K562 (cell line): ENCODE results near the gene PRKG1. TPM values are rescaled to one million over a fixed set of nuclear protein-coding genes. Genes with fewer than 3 reads are reported as not detected.

Experiments used
- BHLHE40 ChIP-seq: IDR thresholded peaks from 2 replicates; pipeline ENCODE4 v1.6.1; 2011; ENCODE audit warnings: low read length, improper control_type of control experiment
- CREM ChIP-seq: IDR thresholded peaks from 2 replicates; pipeline ENCODE4 v1.6.1; 2014; ENCODE audit warnings: antibody characterized with exemption, low read depth
- HNRNPH1 ChIP-seq: fragments of 200-400 bp; formaldehyde crosslinking; optimal IDR thresholded peaks from 2 replicates; pipeline ENCODE3; 2017; ENCODE audit warnings: low read depth, mild to moderate bottlenecking, low read length, moderate library complexity
- HNRNPLL ChIP-seq: fragments of 200-400 bp; formaldehyde crosslinking; IDR thresholded peaks from 2 replicates; pipeline ENCODE4 v1.6.1; 2017; ENCODE audit warnings: low read length, low read depth, mild to moderate bottlenecking; ENCODE audit not compliant: poor library complexity, severe bottlenecking
- MIER1 ChIP-seq: fragments of 450-650 bp; IDR thresholded peaks from 2 replicates; pipeline ENCODE4 v1.6.1; 2016; ENCODE audit warnings: antibody characterized with exemption, mild to moderate bottlenecking, low read depth
- NFRKB ChIP-seq: fragments of 450-650 bp; IDR thresholded peaks from 2 replicates; pipeline ENCODE4 v1.6.1; 2016; ENCODE audit warnings: low read depth
- TAF1 ChIP-seq: IDR thresholded peaks from 2 replicates; pipeline ENCODE4 v1.6.1; 2011; ENCODE audit warnings: mild to moderate bottlenecking, low read length, moderate library complexity; ENCODE audit not compliant: insufficient read depth, control insufficient read depth, severe bottlenecking; ENCODE audit errors: extremely low read depth
- TEAD1 ChIP-seq, 2 experiments: fragments of 450-650 bp in 1 of 2; sonication (generic) in 1 of 2; formaldehyde crosslinking; IDR thresholded peaks; 2 replicates each; pipeline versions ENCODE4 v1.4.0 to v1.8.0; 2020 to 2022; ENCODE audit warnings: mild to moderate bottlenecking in 2 of 2, missing genetic modification reagents in 1 of 2
- polyA plus RNA-seq, 8 experiments: library from polyadenylated mRNA; depleted of rRNA in 4 of 8; stranded (reverse) in 5 of 8; unstranded in 3 of 8; fragments of >200 nt; fragmentation: Nextera tagmentation in 2 of 8; fragmentation: Illumina TruSeq in 1 of 8; extraction: Ambion mirVana in 2 of 8; extraction: Trizol in 1 of 8; gene quantifications; 2 replicates each; pipeline versions ENCODE4 v1.2.1 to v1.2.3, GENCODE V29; 2011 to 2014; ENCODE audit warnings: inconsistent platforms in 1 of 8, missing spikeins in 1 of 8
- total RNA-seq, 7 experiments: library from RNA; depleted of rRNA in 6 of 7; stranded (reverse); fragments of >200 nt in 6 of 7; fragmentation: Illumina TruSeq in 2 of 7; extraction: Trizol in 2 of 7; gene quantifications; 2 replicates each; pipeline versions ENCODE4 v1.2.1 to v1.2.3, GENCODE V29; 2011 to 2021; ENCODE audit warnings: low replicate concordance in 1 of 7
- TF ChIP-seq, protein P1 (sequence below): fragments of 250-450 bp; sonication (Bioruptor Pico); IDR thresholded peaks from 2 replicates; pipeline ENCODE4 v1.5.0; 2021
- TF ChIP-seq, protein P2 (sequence below): fragments of 200-800 bp; sonication (Bioruptor generic); IDR thresholded peaks from 2 replicates; pipeline ENCODE4 v1.6.1; 2017; ENCODE audit warnings: missing genetic modification characterization, missing compliant biosample characterization
- TF ChIP-seq, protein P3 (sequence below), 3 experiments: fragments of 200-800 bp in 1 of 3; sonication (Bioruptor generic) in 1 of 3; sonication (generic) in 1 of 3; formaldehyde crosslinking in 1 of 3; IDR thresholded peaks; 2 replicates each; pipeline versions ENCODE4 v1.6.1 to v1.8.0; 2016 to 2022; ENCODE audit warnings: mild to moderate bottlenecking in 2 of 3, missing compliant biosample characterization in 2 of 3, missing genetic modification characterization in 2 of 3, missing genetic modification reagents in 1 of 3
- TF ChIP-seq, protein P4 (sequence below): fragments of 450-650 bp; IDR thresholded peaks from 2 replicates; pipeline ENCODE4 v1.6.1; 2018; ENCODE audit warnings: mild to moderate bottlenecking, low read depth; ENCODE audit not compliant: partially characterized antibody
- TF ChIP-seq, protein P5 (sequence below): fragments of 450-650 bp; IDR thresholded peaks from 2 replicates; pipeline ENCODE4 v1.7.0; 2016; ENCODE audit warnings: borderline replicate concordance
- TF ChIP-seq, protein P6 (sequence below): fragments of 150-350 bp; conservative IDR thresholded peaks from 2 replicates; pipeline ENCODE4 v1.6.1; 2014; ENCODE audit warnings: low read length

The PRKG1 gene
- total and polyA plus RNA-seq, 9 of the 15 experiments (the other 6 are each of a cell fraction or from before 2014, with no cell fraction given), result 0.22 TPM; not detected in 8

DNA sequence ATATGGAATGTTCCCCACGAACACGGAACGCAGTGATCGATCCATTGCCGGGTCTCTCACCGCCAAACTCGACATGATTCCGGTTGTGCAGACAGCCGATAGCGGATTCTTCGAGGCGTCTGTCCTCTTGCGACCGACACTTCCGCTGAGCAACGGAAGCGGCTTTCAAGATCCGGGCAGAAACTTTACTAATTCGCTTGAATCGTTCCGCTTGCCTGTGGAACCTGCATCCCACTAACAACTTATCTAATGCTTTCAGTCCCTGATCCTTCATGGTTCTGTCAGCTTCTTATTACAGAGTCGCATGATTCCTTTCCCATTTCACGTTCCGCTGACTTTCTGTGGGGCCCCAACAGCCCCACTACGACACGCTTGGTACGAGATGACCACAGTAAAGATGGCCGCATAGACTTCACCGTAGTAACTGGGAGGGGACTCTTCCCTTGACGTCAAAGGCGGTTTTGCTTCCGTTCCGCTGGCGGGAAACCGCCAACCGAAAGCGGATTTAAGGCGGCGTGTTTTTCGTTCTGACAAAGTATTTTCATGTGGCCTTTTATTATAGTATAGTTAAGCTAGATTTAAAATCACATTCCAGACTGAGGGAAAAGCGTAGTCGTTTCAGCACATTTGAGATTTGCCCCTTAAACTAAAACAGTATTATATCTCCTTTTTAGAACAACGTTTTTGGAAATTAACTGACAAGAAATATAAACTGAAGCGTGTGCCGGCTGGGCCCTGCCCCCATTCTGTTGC lies 625.4 kb downstream of the PRKG1 start, which contains the start of gene CSTF2T (continued):
- TF ChIP-seq, protein P1, sequence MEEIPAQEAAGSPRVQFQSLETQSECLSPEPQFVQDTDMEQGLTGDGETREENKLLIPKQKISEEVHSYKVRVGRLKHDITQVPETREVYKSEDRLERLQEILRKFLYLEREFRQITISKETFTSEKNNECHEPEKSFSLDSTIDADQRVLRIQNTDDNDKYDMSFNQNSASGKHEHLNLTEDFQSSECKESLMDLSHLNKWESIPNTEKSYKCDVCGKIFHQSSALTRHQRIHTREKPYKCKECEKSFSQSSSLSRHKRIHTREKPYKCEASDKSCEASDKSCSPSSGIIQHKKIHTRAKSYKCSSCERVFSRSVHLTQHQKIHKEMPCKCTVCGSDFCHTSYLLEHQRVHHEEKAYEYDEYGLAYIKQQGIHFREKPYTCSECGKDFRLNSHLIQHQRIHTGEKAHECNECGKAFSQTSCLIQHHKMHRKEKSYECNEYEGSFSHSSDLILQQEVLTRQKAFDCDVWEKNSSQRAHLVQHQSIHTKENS (CRISPR knock-in tag), result no peak
- TF ChIP-seq, protein P2, sequence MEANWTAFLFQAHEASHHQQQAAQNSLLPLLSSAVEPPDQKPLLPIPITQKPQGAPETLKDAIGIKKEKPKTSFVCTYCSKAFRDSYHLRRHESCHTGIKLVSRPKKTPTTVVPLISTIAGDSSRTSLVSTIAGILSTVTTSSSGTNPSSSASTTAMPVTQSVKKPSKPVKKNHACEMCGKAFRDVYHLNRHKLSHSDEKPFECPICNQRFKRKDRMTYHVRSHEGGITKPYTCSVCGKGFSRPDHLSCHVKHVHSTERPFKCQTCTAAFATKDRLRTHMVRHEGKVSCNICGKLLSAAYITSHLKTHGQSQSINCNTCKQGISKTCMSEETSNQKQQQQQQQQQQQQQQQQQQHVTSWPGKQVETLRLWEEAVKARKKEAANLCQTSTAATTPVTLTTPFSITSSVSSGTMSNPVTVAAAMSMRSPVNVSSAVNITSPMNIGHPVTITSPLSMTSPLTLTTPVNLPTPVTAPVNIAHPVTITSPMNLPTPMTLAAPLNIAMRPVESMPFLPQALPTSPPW, result peak; percentile 38; the same call in 1 of the 2 replicates
- TF ChIP-seq, protein P3, sequence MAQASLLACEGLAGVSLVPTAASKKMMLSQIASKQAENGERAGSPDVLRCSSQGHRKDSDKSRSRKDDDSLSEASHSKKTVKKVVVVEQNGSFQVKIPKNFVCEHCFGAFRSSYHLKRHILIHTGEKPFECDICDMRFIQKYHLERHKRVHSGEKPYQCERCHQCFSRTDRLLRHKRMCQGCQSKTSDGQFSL (CRISPR knock-in tag; IDR thresholded peaks at IDR 0.05), result peak; percentile 72
- TF ChIP-seq, protein P3 (tag; IDR thresholded peaks at IDR 0.05), result peak in 1 of 2 experiments; percentile 32; a peak in 1 of 4 replicates
- TF ChIP-seq CREM, result peak; percentile 94
- TF ChIP-seq, protein P4, sequence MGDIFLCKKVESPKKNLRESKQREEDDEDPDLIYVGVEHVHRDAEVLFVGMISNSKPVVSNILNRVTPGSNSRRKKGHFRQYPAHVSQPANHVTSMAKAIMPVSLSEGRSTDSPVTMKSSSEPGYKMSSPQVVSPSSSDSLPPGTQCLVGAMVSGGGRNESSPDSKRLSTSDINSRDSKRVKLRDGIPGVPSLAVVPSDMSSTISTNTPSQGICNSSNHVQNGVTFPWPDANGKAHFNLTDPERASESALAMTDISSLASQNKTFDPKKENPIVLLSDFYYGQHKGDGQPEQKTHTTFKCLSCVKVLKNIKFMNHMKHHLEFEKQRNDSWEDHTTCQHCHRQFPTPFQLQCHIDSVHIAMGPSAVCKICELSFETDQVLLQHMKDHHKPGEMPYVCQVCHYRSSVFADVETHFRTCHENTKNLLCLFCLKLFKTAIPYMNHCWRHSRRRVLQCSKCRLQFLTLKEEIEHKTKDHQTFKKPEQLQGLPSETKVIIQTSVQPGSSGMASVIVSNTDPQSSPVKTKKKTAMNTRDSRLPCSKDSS, result no peak
- TF ChIP-seq, protein P5, sequence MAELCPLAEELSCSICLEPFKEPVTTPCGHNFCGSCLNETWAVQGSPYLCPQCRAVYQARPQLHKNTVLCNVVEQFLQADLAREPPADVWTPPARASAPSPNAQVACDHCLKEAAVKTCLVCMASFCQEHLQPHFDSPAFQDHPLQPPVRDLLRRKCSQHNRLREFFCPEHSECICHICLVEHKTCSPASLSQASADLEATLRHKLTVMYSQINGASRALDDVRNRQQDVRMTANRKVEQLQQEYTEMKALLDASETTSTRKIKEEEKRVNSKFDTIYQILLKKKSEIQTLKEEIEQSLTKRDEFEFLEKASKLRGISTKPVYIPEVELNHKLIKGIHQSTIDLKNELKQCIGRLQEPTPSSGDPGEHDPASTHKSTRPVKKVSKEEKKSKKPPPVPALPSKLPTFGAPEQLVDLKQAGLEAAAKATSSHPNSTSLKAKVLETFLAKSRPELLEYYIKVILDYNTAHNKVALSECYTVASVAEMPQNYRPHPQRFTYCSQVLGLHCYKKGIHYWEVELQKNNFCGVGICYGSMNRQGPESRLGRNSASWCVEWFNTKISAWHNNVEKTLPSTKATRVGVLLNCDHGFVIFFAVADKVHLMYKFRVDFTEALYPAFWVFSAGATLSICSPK, result no peak
- TF ChIP-seq BHLHE40, result no peak
- no peak for TF ChIP-seq HNRNPH1
- TF ChIP-seq HNRNPLL, result peak; percentile 61
- TF ChIP-seq TAF1, result peak; percentile 85
- TF ChIP-seq, protein P6, sequence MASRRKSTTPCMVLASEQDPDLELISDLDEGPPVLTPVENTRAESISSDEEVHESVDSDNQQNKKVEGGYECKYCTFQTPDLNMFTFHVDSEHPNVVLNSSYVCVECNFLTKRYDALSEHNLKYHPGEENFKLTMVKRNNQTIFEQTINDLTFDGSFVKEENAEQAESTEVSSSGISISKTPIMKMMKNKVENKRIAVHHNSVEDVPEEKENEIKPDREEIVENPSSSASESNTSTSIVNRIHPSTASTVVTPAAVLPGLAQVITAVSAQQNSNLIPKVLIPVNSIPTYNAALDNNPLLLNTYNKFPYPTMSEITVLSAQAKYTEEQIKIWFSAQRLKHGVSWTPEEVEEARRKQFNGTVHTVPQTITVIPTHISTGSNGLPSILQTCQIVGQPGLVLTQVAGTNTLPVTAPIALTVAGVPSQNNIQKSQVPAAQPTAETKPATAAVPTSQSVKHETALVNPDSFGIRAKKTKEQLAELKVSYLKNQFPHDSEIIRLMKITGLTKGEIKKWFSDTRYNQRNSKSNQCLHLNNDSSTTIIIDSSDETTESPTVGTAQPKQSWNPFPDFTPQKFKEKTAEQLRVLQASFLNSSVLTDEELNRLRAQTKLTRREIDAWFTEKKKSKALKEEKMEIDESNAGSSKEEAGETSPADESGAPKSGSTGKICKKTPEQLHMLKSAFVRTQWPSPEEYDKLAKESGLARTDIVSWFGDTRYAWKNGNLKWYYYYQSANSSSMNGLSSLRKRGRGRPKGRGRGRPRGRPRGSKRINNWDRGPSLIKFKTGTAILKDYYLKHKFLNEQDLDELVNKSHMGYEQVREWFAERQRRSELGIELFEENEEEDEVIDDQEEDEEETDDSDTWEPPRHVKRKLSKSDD, result peak; percentile 79; the same call in 1 of the 2 replicates
- no peak for TF ChIP-seq MIER1
- peak; percentile 96 for TF ChIP-seq NFRKB
- TF ChIP-seq TEAD1 (CRISPR knock-in tag; IDR thresholded peaks at IDR 0.05), result 0 out of 4 replicates have a peak, but pooled peaks of 1 of the 2 experiments have one; percentile 33
